CD4-positive, alpha-beta memory T cell (primary cell): Measurements from ENCODE around the gene ADGRA3. TPM values are rescaled to one million over a fixed set of nuclear protein-coding genes. Genes with fewer than 3 reads are reported as not detected.

Source experiments
- CTCF ChIA-PET: fragments of 350-600 bp; sonication (Branson Sonifier 250); formaldehyde crosslinking; loops from one replicate; lab custom pipeline; 2021; ENCODE audit warnings: inconsistent platforms; ENCODE audit not compliant: partially characterized antibody; lab: Charles Lee
- POLR2A ChIA-PET: fragments of 350-600 bp; sonication (Branson Sonifier 250); formaldehyde crosslinking; loops from one replicate; lab custom pipeline; 2021; ENCODE audit not compliant: partially characterized antibody; lab: Charles Lee
- DNase-seq, 5 donors: peaks; one replicate each; pipeline versions ENCODE4 v3.0.0 to v3.0.0-alpha.2; 2020 to 2022; ENCODE audit warnings: mixed read lengths in 1 of 5
- H3K27ac ChIP-seq: one replicate; pipeline ENCODE4 v1.7.0; 2013; ENCODE audit warnings: low read depth, low read length
- H3K27me3 ChIP-seq: 2 replicates; pipeline ENCODE4 v1.7.0; 2013; ENCODE audit warnings: mild to moderate bottlenecking, low read length, moderate library complexity; ENCODE audit not compliant: insufficient read depth
- H3K36me3 ChIP-seq: 2 replicates; pipeline ENCODE4 v1.7.0; 2013; ENCODE audit warnings: mild to moderate bottlenecking, low read length, moderate library complexity; ENCODE audit not compliant: insufficient read depth
- H3K4me1 ChIP-seq: 2 replicates; pipeline ENCODE4 v1.7.0; 2013; ENCODE audit warnings: mild to moderate bottlenecking, low read length, moderate library complexity; ENCODE audit not compliant: insufficient read depth
- H3K4me3 ChIP-seq, 2 donors: one replicate each; pipeline ENCODE4 v1.7.0; 2013; ENCODE audit warnings: low read length in 2 of 2, mild to moderate bottlenecking in 1 of 2
- H3K9me3 ChIP-seq, 2 donors: one replicate each; pipeline ENCODE4 v1.7.0; 2013; ENCODE audit warnings: low read length in 2 of 2, control low read depth in 1 of 2; ENCODE audit not compliant: control insufficient read depth in 1 of 2
- H3K27ac Mint-ChIP-seq, 7 donors: one replicate each; pipeline ENCODE4 v1.8.0; 2020 to 2021; ENCODE audit warnings: mixed read lengths in 7 of 7, mild to moderate bottlenecking in 6 of 7, inconsistent platforms in 3 of 7, moderate library complexity in 3 of 7
- H3K27me3 Mint-ChIP-seq, 2 donors: one replicate each; pipeline ENCODE4 v1.8.0; 2020 to 2021; ENCODE audit warnings: mixed read lengths in 2 of 2
- H3K36me3 Mint-ChIP-seq, 2 donors: one replicate each; pipeline ENCODE4 v1.8.0; 2020 to 2021; ENCODE audit warnings: mixed read lengths in 2 of 2, inconsistent platforms in 1 of 2, mild to moderate bottlenecking in 1 of 2
- H3K4me1 Mint-ChIP-seq, 4 donors: one replicate each; pipeline ENCODE4 v1.8.0; 2020 to 2021; ENCODE audit warnings: mixed read lengths in 4 of 4, mild to moderate bottlenecking in 1 of 4
- H3K4me3 Mint-ChIP-seq, 8 donors: one replicate each; pipeline ENCODE4 v1.8.0; 2020 to 2021; ENCODE audit warnings: mixed read lengths in 8 of 8, mild to moderate bottlenecking in 7 of 8, moderate library complexity in 6 of 8, inconsistent platforms in 3 of 8
- H3K9me3 Mint-ChIP-seq, 8 donors: one replicate each; pipeline ENCODE4 v1.8.0; 2020 to 2021; ENCODE audit warnings: mixed read lengths in 8 of 8, mild to moderate bottlenecking in 5 of 8, inconsistent platforms in 3 of 8, moderate library complexity in 1 of 8
- intact Hi-C: fragments of 100-400 bp; cut with micrococcal nuclease; formaldehyde crosslinking; loops from one replicate; pipeline ENCODE4 v1.15.1; 2023
- polyA plus RNA-seq, 2 donors: library from polyadenylated mRNA; unstranded; fragments of 300-500 nt; fragmentation: Illumina TruSeq; gene quantifications; one replicate each; pipeline ENCODE4 v1.2.3, GENCODE V29; 2021
- total RNA-seq, 2 experiments: library from RNA; stranded (reverse); gene quantifications; one replicate each; pipeline ENCODE4 v1.2.3, GENCODE V29; 2021

ADGRA3 gene
- total and polyA plus RNA-seq, 4 experiments from 2014 or later, result 0.09 to 0.30 (median 0.20) TPM; not detected in 1

- no peaks in the 10 kb centered on the region for H3K4me1 Mint-ChIP-seq
- no peak overlapping the region for H3K4me3 ChIP-seq
- ChIA-PET CTCF (no interaction called here), POLR2A (no interaction called here)
- intact Hi-C loops, result no loop called here
- H3K27ac ChIP-seq, result no peak overlapping the region
- no peak overlapping the region for H3K4me3 Mint-ChIP-seq
- no peak for DNase-seq
- no peaks in the 10 kb centered on the region for H3K36me3 Mint-ChIP-seq
- no peaks in the 10 kb centered on the region for H3K9me3 ChIP-seq
- H3K27ac Mint-ChIP-seq, result no peak overlapping the region
- no peaks in the 10 kb centered on the region for H3K36me3 ChIP-seq
- H3K27me3 ChIP-seq, result no peaks in the 10 kb centered on the region
- no peaks in the 10 kb centered on the region for H3K27me3 Mint-ChIP-seq
- H3K4me1 ChIP-seq, result no peaks in the 10 kb centered on the region
- peaks cover 0 to 7% (median 2%) of the 10 kb centered on the region in 8 donors for H3K9me3 Mint-ChIP-seq
Observed at GRCh38 chr4:22471999-22472461, 43.8 kb downstream of the ADGRA3 start.

GRCh38 chr4:22471419-22471818, 44.4 kb downstream of the ADGRA3 start:
- Histone ChIP-seq H3K4me1 (no peaks in the 10 kb centered on the region), H3K27ac (no peak overlapping the region), H3K27me3 (no peaks in the 10 kb centered on the region), H3K36me3 (no peaks in the 10 kb centered on the region), H3K9me3 (no peaks in the 10 kb centered on the region), H3K4me3 (no peak overlapping the region)
- ChIA-PET CTCF (no interaction called here), POLR2A (no interaction called here)
- DNase-seq, result no peak
- Mint-ChIP-seq H3K36me3 (no peaks in the 10 kb centered on the region), H3K27me3 (no peaks in the 10 kb centered on the region), H3K27ac (no peak overlapping the region), H3K4me1 (no peaks in the 10 kb centered on the region), H3K4me3 (no peak overlapping the region), H3K9me3 (peaks cover 0 to 7% (median 2%) of the 10 kb centered on the region in 8 donors)
- intact Hi-C loops, result no loop called here

- Mint-ChIP-seq H3K27ac (no peak overlapping the region), H3K9me3 (peaks cover 0 to 13% (median 5%) of the 10 kb centered on the region in 8 donors), H3K4me3 (no peak overlapping the region), H3K36me3 (no peaks in the 10 kb centered on the region), H3K27me3 (no peaks in the 10 kb centered on the region), H3K4me1 (no peaks in the 10 kb centered on the region)
- Histone ChIP-seq H3K36me3 (no peaks in the 10 kb centered on the region), H3K9me3 (no peaks in the 10 kb centered on the region), H3K4me1 (no peaks in the 10 kb centered on the region), H3K4me3 (no peak overlapping the region), H3K27ac (no peak overlapping the region), H3K27me3 (no peaks in the 10 kb centered on the region)
- ChIA-PET POLR2A (no interaction called here), CTCF (no interaction called here)
- DNase-seq, result no peak
- intact Hi-C loops, result no loop called here
Observed at GRCh38 chr4:22466581-22466980, 49.3 kb downstream of the ADGRA3 start.

- intact Hi-C loops, result no loop called here
- Mint-ChIP-seq H3K27ac (no peak overlapping the region), H3K27me3 (no peaks in the 10 kb centered on the region), H3K4me1 (no peaks in the 10 kb centered on the region), H3K9me3 (peaks cover 0 to 13% (median 5%) of the 10 kb centered on the region in 8 donors), H3K4me3 (no peak overlapping the region), H3K36me3 (no peaks in the 10 kb centered on the region)
- no peak overlapping the region for H3K27ac ChIP-seq
- no peaks in the 10 kb centered on the region for H3K9me3 ChIP-seq
- H3K36me3 ChIP-seq, result no peaks in the 10 kb centered on the region
- no peak for DNase-seq
- POLR2A ChIA-PET, result no interaction called here
- no peak overlapping the region for H3K4me3 ChIP-seq
- no peaks in the 10 kb centered on the region for H3K27me3 ChIP-seq
- H3K4me1 ChIP-seq, result no peaks in the 10 kb centered on the region
- CTCF ChIA-PET, result no interaction called here
Observed at GRCh38 chr4:22465996-22466395, 49.9 kb downstream of the ADGRA3 start.

GRCh38 chr4:22465349-22465748, 50.5 kb downstream of the ADGRA3 start:
- intact Hi-C loops, result no loop called here
- no peaks in the 10 kb centered on the region for H3K27me3 Mint-ChIP-seq
- DNase-seq, result no peak
- CTCF ChIA-PET, result no interaction called here
- H3K27ac ChIP-seq, result no peak overlapping the region
- no peak overlapping the region for H3K4me3 Mint-ChIP-seq
- H3K4me1 ChIP-seq, result no peaks in the 10 kb centered on the region
- no peaks in the 10 kb centered on the region for H3K4me1 Mint-ChIP-seq
- no peaks in the 10 kb centered on the region for H3K27me3 ChIP-seq
- H3K27ac Mint-ChIP-seq, result no peak overlapping the region
- no peaks in the 10 kb centered on the region for H3K9me3 ChIP-seq
- peaks cover 0 to 13% (median 5%) of the 10 kb centered on the region in 8 donors for H3K9me3 Mint-ChIP-seq
- POLR2A ChIA-PET, result no interaction called here
- no peaks in the 10 kb centered on the region for H3K36me3 Mint-ChIP-seq
- H3K4me3 ChIP-seq, result no peak overlapping the region
- no peaks in the 10 kb centered on the region for H3K36me3 ChIP-seq

DNA sequence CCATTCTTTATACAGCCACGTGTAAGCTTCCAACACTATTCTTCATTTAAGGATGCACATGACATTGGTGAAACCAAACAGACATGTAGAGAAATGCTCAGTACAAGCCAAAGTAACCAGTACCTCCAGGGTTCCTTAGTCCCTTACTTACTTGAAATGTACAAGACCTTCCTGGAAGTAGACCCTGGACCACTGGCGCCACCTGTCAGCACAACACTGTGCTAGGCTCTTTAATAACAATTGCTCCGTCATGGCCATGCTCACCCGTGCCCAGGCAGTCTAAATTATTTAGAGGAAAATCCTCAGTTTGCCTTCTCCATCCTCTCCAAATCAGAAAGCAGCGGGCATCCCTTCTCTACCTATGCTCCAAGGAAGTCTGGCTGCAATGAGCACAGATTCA, 52.7 kb downstream of the ADGRA3 start:
- Histone ChIP-seq H3K27me3 (no peaks in the 10 kb centered on the region), H3K9me3 (no peaks in the 10 kb centered on the region), H3K4me1 (no peaks in the 10 kb centered on the region), H3K36me3 (no peaks in the 10 kb centered on the region), H3K4me3 (no peak overlapping the region), H3K27ac (no peak overlapping the region)
- intact Hi-C loops, result no loop called here
- Mint-ChIP-seq H3K9me3 (peaks cover 0 to 12% (median 3%) of the 10 kb centered on the region in 8 donors), H3K27ac (no peak overlapping the region), H3K4me3 (no peak overlapping the region), H3K27me3 (peaks cover 0 to 2% of the 10 kb centered on the region in 2 donors), H3K36me3 (no peaks in the 10 kb centered on the region), H3K4me1 (no peaks in the 10 kb centered on the region)
- POLR2A ChIA-PET, result no interaction called here
- no peak for DNase-seq
- CTCF ChIA-PET, result no interaction called here

- H3K9me3 Mint-ChIP-seq, result peaks cover 0 to 12% (median 2%) of the 10 kb centered on the region in 8 donors
- H3K27ac Mint-ChIP-seq, result no peak overlapping the region
- no peak for DNase-seq
- CTCF ChIA-PET, result no interaction called here
- no peaks in the 10 kb centered on the region for H3K36me3 Mint-ChIP-seq
- intact Hi-C loops, result no loop called here
- no peaks in the 10 kb centered on the region for H3K4me1 Mint-ChIP-seq
- POLR2A ChIA-PET, result no interaction called here
- Histone ChIP-seq H3K4me3 (no peak overlapping the region), H3K27me3 (no peaks in the 10 kb centered on the region), H3K4me1 (no peaks in the 10 kb centered on the region), H3K9me3 (no peaks in the 10 kb centered on the region), H3K27ac (no peak overlapping the region), H3K36me3 (no peaks in the 10 kb centered on the region)
- no peak overlapping the region for H3K4me3 Mint-ChIP-seq
- H3K27me3 Mint-ChIP-seq, result peaks cover 0 to 2% of the 10 kb centered on the region in 2 donors
Observed at GRCh38 chr4:22462688-22463087, 53.2 kb downstream of the ADGRA3 start.

DNA sequence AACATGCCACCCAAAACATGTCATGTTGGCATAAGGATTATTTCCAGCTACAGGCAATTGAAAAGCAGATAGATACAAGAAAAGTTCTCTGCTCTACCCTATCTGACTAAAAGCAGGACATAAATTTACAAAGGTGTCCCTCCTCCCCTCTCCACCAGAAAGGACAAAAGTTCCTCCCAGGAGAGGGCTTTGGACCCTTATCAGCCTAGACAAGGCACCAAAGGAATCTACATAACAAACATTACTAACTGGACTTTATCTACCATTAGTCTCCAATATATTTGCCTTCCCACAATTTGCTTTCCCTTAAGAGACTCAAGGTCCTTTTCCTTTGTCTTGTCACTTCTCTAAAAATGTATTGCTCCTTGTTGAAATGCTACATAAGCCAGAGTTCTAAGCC, 55.6 kb downstream of the ADGRA3 start:
- Mint-ChIP-seq H3K4me1 (no peaks in the 10 kb centered on the region), H3K27me3 (peaks cover 0 to 2% of the 10 kb centered on the region in 2 donors), H3K9me3 (peaks cover 0 to 9% (median 0%) of the 10 kb centered on the region in 8 donors), H3K4me3 (no peak overlapping the region), H3K36me3 (no peaks in the 10 kb centered on the region), H3K27ac (no peak overlapping the region)
- no peaks in the 10 kb centered on the region for H3K27me3 ChIP-seq
- POLR2A ChIA-PET, result no interaction called here
- CTCF ChIA-PET, result no interaction called here
- no peak overlapping the region for H3K4me3 ChIP-seq
- intact Hi-C loops, result no loop called here
- H3K36me3 ChIP-seq, result no peaks in the 10 kb centered on the region
- no peak overlapping the region for H3K27ac ChIP-seq
- no peak for DNase-seq
- H3K4me1 ChIP-seq, result no peaks in the 10 kb centered on the region
- H3K9me3 ChIP-seq, result no peaks in the 10 kb centered on the region
